ENCODE results near the gene CLDN15.

- TF ChIP-seq EZH2 (IDR thresholded peaks at IDR 0.05), result no peak
- TF ChIP-seq POLR2AphosphoS5 (IDR thresholded peaks at IDR 0.05; ENCODE audit: borderline replicate concordance, low read depth, low read length), result no peak
- TF ChIP-seq FOXP2 (optimal IDR thresholded peaks at IDR 0.05; ENCODE audit: control extremely low read depth, extremely low read length, insufficient read depth), result no peak
Observed at GRCh38 chr7:101200504-101200861, 37.1 kb downstream of the CLDN15 start.

Data from SK-N-MC (cell line).